Cardiac fibroblast (primary cell): Measurements from ENCODE around the gene PCNP.
"Not testable (repeated sequence)": the region's sequence is repeated elsewhere in the genome, so short reads cannot be mapped to it uniquely, and the experiment has no call there.

ENCODE experiments used
- DNase-seq, 2 donors: peaks; one replicate each; pipeline versions ENCODE4 v3.0.0 to v3.0.0-alpha.2; 2010; ENCODE audit warnings: low read depth in 2 of 2
- H3K4me3 ChIP-seq, 2 donors: replicated peaks in 1 of 2; 1 replicate in 1 of 2; 2 replicates in 1 of 2; pipeline ENCODE4 v1.5.1; 2011; ENCODE audit warnings: low read depth in 2 of 2, low read length in 2 of 2, mild to moderate bottlenecking in 2 of 2, moderate library complexity in 1 of 2
- CTCF ChIP-seq: IDR thresholded peaks from one replicate; pipeline ENCODE4 v1.5.1; 2011; ENCODE audit warnings: low read depth, mild to moderate bottlenecking, low read length, inconsistent platforms

PCNP gene

DNA sequence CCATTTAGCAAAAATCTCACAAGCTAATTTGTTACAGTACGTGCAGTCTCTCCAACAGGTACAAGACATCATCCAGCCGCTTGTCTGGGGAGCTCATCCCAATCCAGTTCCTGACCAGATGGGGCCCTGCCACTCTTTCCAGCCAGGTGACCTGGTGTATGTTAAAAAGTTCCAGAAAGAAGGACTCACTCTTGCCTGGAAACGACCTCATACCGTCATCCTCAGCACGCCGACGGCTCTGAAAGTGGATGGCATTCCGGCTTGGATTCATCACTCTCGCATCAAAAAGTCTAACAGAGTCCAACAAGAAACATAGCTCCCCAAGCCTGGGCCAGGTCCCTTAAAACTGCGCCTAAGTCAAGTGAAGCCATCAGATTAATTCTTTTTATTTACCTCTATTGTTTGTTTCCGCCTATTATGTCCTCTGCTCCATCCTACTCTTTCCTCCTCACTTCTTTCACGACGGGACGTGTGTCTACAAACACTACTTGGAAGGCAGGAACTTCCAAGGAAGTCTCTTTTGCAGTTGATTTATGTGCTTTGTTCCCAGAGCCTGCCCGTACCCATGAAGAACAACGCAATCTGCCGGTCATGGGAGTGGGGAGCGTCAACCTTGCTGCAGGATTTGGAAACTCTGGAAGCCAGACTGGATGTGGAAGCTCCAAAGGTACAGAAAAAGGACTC lies 65.4 kb downstream of the PCNP start:
- no peak for DNase-seq
- H3K4me3 ChIP-seq, result no peak overlapping the region
- TF ChIP-seq CTCF, result no peak

DNA sequence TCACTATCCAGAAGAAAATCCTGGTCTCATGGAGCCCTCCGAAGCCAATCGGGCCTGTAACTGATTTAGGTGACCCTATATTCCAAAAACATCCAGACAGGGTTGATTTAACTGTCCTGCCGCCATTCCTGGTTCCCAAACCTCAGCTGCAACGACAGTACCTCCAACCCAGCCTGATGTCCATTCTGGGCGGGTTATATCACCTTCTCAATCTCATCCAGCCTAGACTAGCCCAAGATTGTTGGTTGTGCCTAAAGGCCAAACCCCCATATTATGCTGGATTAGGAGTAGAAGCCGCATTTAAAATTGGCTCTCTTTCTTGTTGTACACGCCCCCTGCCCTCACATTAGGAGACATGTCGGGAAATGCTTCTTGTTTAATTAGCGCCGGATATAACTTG lies 66.3 kb downstream of the PCNP start:
- DNase-seq, result no peak
- H3K4me3 ChIP-seq, result no peak overlapping the region
- TF ChIP-seq CTCF, result no peak

- DNase-seq, H3K4me3 ChIP-seq: not testable (repeated sequence)
These were observed 67.6 kb downstream of the PCNP start for GRCh38 chr3:101641397-101642115.

GRCh38 chr3:101642441-101642840 lies 68.5 kb downstream of the PCNP start:
- no peak for DNase-seq
- H3K4me3 ChIP-seq, result no peak overlapping the region
- TF ChIP-seq CTCF, result no peak

DNA sequence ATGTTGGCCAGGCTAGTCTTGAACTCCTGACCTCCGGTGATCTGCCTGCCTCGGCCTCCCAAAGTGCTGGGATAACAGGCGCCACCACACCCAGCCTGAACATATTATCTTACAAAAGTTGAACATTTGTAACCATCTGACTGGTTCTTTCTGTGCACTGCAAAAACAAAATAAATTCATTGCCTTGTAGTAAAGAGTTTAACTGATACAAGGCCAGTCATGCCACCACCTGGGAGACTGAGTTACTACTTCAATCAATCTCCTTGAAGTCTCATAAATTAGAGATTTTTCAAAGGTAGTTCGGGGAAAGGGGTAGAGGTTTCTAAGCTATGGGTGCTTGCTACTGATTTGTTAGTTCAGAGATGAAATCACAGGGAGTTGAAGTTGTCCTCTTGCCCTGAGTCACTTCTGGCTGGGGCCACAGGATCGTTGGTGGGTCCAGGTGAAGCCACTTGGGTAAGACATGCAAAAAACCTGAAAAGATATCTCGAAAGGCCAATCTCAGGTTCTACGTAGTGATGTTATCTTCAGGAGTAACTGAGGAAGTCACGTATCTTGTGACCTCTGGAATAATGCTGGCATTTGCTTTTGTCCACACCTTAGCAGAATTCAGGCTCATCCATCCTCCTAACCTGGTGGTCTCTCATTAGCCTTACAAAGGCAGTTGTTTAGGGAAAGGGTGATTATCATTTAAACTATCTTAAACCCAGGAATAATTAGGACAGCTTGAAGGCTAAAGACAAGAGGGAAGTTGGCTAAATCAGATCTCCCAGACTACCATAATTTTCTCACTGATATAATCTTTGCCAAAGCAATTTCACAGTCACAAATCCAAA lies 69.2 kb downstream of the PCNP start:
- no peak overlapping the region for H3K4me3 ChIP-seq
- DNase-seq, result no peak
- no peak for TF ChIP-seq CTCF
